ENCODE data around the gene UNC80. TPM values are rescaled to one million over a fixed set of nuclear protein-coding genes. Genes with fewer than 3 reads are reported as not detected.

The UNC80 gene
- total RNA-seq, result under 0.01 and 0.21 TPM in 2 replicates

GRCh38 chr2:209771474-209772289, at the start of gene UNC80:
Gene UNC80 (plus strand): TSS chr2:209771832. CDS start chr2:209772073, 241 bp downstream.

GRCh38 chr2:210002158-210003157, 230.8 kb downstream of the UNC80 start, which contains the start of gene RPE:
Gene RPE (plus strand): TSS chr2:210002638. CDS start chr2:210002662, 24 bp downstream.

Other genes starting within 250 kb of the UNC80 start
- gene RPE, start 230.8 kb downstream of the UNC80 start, total RNA-seq, result 101 and 115 TPM in 2 replicates